WTC11 (cell line): Measurements from ENCODE around the gene HSD11B1L.

Experiments used
- AFF4 ChIP-seq: sonication (generic); formaldehyde crosslinking; IDR thresholded peaks from 2 replicates; pipeline ENCODE4 v1.8.1; 2023; ENCODE audit warnings: mild to moderate bottlenecking, missing genetic modification reagents, borderline replicate concordance
- ATF2 ChIP-seq: sonication (generic); formaldehyde crosslinking; IDR thresholded peaks from 2 replicates; pipeline ENCODE4 v1.8.1; 2022; ENCODE audit warnings: low read depth, missing genetic modification reagents, borderline replicate concordance
- FOXK1 ChIP-seq: sonication (generic); formaldehyde crosslinking; IDR thresholded peaks from 2 replicates; pipeline ENCODE4 v1.8.0; 2022; ENCODE audit warnings: mild to moderate bottlenecking, moderate library complexity, missing genetic modification reagents
- FOXP4 ChIP-seq: sonication (generic); formaldehyde crosslinking; IDR thresholded peaks from 2 replicates; pipeline ENCODE4 v1.8.0; 2022; ENCODE audit warnings: mild to moderate bottlenecking, missing genetic modification reagents
- HMGXB4 ChIP-seq: sonication (generic); formaldehyde crosslinking; IDR thresholded peaks from 2 replicates; pipeline ENCODE4 v1.8.1; 2023; ENCODE audit warnings: mild to moderate bottlenecking, moderate library complexity, missing genetic modification reagents
- JUN ChIP-seq: sonication (generic); formaldehyde crosslinking; IDR thresholded peaks from 2 replicates; pipeline ENCODE4 v1.8.0; 2023; ENCODE audit warnings: mild to moderate bottlenecking, missing genetic modification reagents
- NFATC4 ChIP-seq: fragments of 250-450 bp; sonication (Bioruptor Pico); IDR thresholded peaks from 2 replicates; pipeline ENCODE4 v1.9.0; 2021; ENCODE audit warnings: mild to moderate bottlenecking
- ZNF121 ChIP-seq: sonication (generic); formaldehyde crosslinking; IDR thresholded peaks from 2 replicates; pipeline ENCODE4 v1.8.0; 2023; ENCODE audit warnings: missing genetic modification reagents
- ZNF317 ChIP-seq: sonication (generic); formaldehyde crosslinking; IDR thresholded peaks from 2 replicates; pipeline ENCODE4 v1.8.1; 2023; ENCODE audit warnings: low read depth, mild to moderate bottlenecking, moderate library complexity, missing genetic modification reagents, borderline replicate concordance
- ZNF512 ChIP-seq: sonication (generic); formaldehyde crosslinking; IDR thresholded peaks from 2 replicates; pipeline ENCODE4 v1.8.1; 2022; ENCODE audit warnings: missing genetic modification reagents, borderline replicate concordance
- TF ChIP-seq, protein P1 (sequence below): fragments of 250-450 bp; sonication (Bioruptor Pico); IDR thresholded peaks from 2 replicates; pipeline ENCODE4 v1.9.0; 2021; ENCODE audit warnings: moderate library complexity, mild to moderate bottlenecking, inconsistent platforms, borderline replicate concordance
- TF ChIP-seq, protein P2 (sequence below): fragments of 200-600 bp; IDR thresholded peaks from 2 replicates; pipeline ENCODE4 v1.8.0; 2022; ENCODE audit warnings: antibody characterized with exemption
- TF ChIP-seq, protein P3 (sequence below): sonication (generic); formaldehyde crosslinking; IDR thresholded peaks from 2 replicates; pipeline ENCODE4 v1.8.1; 2022; ENCODE audit warnings: mild to moderate bottlenecking, missing genetic modification reagents, moderate library complexity, borderline replicate concordance

DNA sequence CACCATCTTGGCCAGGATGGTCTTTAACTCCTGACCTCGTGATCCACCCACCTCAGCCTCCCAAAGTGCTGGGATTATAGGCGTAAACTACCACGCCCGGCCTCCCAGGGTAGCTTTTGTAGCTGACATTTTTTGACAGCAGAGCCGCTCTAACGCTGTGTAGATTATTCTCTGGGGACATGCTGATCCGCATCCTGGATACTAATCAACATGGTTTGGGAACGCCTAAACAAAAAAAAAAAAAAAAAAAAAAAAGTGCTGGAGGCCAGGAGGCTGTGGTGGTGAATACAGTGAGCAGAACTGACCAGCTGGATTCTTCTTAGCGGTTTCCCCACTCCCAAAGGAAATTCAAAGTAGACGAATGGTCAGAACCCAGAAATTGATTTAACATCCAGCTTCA lies 34.0 kb downstream of the HSD11B1L start:
- TF ChIP-seq NFATC4 (no peak), FOXK1 (CRISPR knock-in tag) (no peak), ZNF121 (no peak), ZNF317 (CRISPR knock-in tag) (no peak), ZNF512 (CRISPR knock-in tag) (no peak), AFF4 (CRISPR knock-in tag) (no peak), HMGXB4 (CRISPR knock-in tag) (no peak), ATF2 (CRISPR knock-in tag) (no peak), FOXP4 (CRISPR knock-in tag) (no peak), JUN (CRISPR knock-in tag) (no peak)
- TF ChIP-seq, protein P1, sequence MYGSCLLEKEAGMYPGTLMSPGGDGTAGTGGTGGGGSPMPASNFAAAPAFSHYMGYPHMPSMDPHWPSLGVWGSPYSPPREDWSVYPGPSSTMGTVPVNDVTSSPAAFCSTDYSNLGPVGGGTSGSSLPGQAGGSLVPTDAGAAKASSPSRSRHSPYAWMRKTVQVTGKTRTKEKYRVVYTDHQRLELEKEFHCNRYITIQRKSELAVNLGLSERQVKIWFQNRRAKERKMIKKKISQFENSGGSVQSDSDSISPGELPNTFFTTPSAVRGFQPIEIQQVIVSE (CRISPR knock-in tag), result no peak
- TF ChIP-seq, protein P2, sequence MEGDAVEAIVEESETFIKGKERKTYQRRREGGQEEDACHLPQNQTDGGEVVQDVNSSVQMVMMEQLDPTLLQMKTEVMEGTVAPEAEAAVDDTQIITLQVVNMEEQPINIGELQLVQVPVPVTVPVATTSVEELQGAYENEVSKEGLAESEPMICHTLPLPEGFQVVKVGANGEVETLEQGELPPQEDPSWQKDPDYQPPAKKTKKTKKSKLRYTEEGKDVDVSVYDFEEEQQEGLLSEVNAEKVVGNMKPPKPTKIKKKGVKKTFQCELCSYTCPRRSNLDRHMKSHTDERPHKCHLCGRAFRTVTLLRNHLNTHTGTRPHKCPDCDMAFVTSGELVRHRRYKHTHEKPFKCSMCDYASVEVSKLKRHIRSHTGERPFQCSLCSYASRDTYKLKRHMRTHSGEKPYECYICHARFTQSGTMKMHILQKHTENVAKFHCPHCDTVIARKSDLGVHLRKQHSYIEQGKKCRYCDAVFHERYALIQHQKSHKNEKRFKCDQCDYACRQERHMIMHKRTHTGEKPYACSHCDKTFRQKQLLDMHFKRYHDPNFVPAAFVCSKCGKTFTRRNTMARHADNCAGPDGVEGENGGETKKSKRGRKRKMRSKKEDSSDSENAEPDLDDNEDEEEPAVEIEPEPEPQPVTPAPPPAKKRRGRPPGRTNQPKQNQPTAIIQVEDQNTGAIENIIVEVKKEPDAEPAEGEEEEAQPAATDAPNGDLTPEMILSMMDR, result no peak
- TF ChIP-seq, protein P3, sequence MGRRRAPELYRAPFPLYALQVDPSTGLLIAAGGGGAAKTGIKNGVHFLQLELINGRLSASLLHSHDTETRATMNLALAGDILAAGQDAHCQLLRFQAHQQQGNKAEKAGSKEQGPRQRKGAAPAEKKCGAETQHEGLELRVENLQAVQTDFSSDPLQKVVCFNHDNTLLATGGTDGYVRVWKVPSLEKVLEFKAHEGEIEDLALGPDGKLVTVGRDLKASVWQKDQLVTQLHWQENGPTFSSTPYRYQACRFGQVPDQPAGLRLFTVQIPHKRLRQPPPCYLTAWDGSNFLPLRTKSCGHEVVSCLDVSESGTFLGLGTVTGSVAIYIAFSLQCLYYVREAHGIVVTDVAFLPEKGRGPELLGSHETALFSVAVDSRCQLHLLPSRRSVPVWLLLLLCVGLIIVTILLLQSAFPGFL (CRISPR knock-in tag), result no peak
